ENCODE results near the gene HRH1. TPM values are rescaled to one million over a fixed set of nuclear protein-coding genes. Genes with fewer than 3 reads are reported as not detected.

HRH1 gene
- total RNA-seq, 2 donors from 2014 or later: 0.50 to 5.9 TPM

DNA sequence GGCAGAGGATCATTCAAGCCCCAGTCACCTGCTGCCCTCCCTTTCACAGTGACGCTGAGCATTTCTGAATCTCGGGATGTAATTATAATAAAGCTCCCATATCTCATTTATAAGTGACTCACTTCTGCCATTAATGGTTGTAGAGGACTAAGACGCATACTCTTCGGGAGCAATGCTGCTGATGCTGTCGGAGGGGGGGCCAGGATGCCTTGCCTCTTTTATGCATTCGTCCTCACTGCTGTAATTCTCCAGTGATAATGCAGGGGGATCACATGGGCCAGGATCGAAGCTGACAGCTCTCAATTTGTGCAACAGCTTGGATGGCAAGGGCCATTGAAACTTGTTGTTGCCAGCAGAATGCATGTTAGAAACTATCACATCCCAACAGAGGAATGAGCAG is 3.1 kb downstream of the HRH1 start:
- 76% methylated on average over 7 of the region's 7 CpGs for WGBS
- peaks cover 7% of the 10 kb centered on the region for H3K27me3 ChIP-seq (replicated peaks; ENCODE audit: insufficient read depth)

DNA sequence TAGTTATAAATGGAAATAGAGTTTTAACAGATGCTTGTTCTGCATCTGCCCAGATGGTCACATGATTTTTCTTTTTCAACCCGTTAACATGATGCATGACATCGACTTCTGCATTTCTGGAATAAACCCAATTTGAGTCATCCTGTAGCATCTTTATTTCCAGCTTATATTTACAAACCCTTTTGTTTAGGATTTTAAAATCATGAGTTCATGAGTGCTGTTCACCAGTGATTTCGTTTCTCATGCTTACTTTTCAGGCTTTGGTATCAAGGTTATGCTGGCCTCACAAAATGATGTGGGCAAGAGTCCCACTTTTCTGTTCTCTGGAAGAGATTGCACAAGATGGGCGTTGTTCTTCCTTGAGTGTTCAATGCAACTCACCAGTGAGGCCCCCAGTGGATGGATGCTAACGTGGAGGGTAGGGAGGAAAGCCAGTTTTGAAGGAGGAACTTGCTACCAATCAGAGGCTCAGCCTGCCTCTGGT is 5.2 kb downstream of the HRH1 start:
- intact Hi-C loops (cut with DNase I): loop anchor here (5.0 kb wide), 1 partner anchor 173 kb away; no protein-coding TSS in a partner anchor
- WGBS: 28% methylated on average over 5 of the region's 5 CpGs
- TF ChIP-seq POLR2A (IDR thresholded peaks at IDR 0.05) (no peak), POLR2AphosphoS5 (IDR thresholded peaks at IDR 0.05) (no peak)
- Histone ChIP-seq H3K36me3 (no peaks in the 10 kb centered on the region), H3K4me1 (replicated peaks) (peaks cover 2% of the 10 kb centered on the region), H3K9me3 (no peaks in the 10 kb centered on the region), H3K27ac (no peak overlapping the region), H3K27me3 (replicated peaks; ENCODE audit: insufficient read depth) (peaks cover 3% of the 10 kb centered on the region), H3K4me3 (no peak overlapping the region)
- DNase-seq (ENCODE audit: low spot score): no peak

More for the DNA sequence above, 3.1 kb downstream of the HRH1 start:
- Histone ChIP-seq H3K27ac (no peak overlapping the region), H3K4me1 (replicated peaks) (peaks cover 2% of the 10 kb centered on the region), H3K36me3 (no peaks in the 10 kb centered on the region), H3K4me3 (no peak overlapping the region), H3K9me3 (no peaks in the 10 kb centered on the region)
- no peak for DNase-seq (ENCODE audit: low spot score)
- intact Hi-C loops (cut with DNase I): loop anchor here (5.0 kb wide), 1 partner anchor 175 kb away; no protein-coding TSS in a partner anchor
- TF ChIP-seq, protein P1, sequence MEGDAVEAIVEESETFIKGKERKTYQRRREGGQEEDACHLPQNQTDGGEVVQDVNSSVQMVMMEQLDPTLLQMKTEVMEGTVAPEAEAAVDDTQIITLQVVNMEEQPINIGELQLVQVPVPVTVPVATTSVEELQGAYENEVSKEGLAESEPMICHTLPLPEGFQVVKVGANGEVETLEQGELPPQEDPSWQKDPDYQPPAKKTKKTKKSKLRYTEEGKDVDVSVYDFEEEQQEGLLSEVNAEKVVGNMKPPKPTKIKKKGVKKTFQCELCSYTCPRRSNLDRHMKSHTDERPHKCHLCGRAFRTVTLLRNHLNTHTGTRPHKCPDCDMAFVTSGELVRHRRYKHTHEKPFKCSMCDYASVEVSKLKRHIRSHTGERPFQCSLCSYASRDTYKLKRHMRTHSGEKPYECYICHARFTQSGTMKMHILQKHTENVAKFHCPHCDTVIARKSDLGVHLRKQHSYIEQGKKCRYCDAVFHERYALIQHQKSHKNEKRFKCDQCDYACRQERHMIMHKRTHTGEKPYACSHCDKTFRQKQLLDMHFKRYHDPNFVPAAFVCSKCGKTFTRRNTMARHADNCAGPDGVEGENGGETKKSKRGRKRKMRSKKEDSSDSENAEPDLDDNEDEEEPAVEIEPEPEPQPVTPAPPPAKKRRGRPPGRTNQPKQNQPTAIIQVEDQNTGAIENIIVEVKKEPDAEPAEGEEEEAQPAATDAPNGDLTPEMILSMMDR (IDR thresholded peaks at IDR 0.05): no peak
- TF ChIP-seq POLR2A (IDR thresholded peaks at IDR 0.05) (no peak), POLR2AphosphoS5 (IDR thresholded peaks at IDR 0.05) (no peak)

- H3K9me3 ChIP-seq: no peaks in the 10 kb centered on the region
- H3K36me3 ChIP-seq: no peaks in the 10 kb centered on the region
- H3K27me3 ChIP-seq (replicated peaks; ENCODE audit: insufficient read depth): no peaks in the 10 kb centered on the region
- no peak overlapping the region for H3K27ac ChIP-seq
- no peaks in the 10 kb centered on the region for H3K4me1 ChIP-seq (replicated peaks)
- intact Hi-C loops (cut with DNase I): no loop called here
- no peak overlapping the region for H3K4me3 ChIP-seq
- no peak for DNase-seq (ENCODE audit: low spot score)
- TF ChIP-seq POLR2A (IDR thresholded peaks at IDR 0.05) (no peak), POLR2AphosphoS5 (IDR thresholded peaks at IDR 0.05) (no peak)
- WGBS: 71% methylated on average over 7 of the region's 7 CpGs
Measured at GRCh38 chr3:11161666-11162065, 7.4 kb downstream of the HRH1 start.

DNA sequence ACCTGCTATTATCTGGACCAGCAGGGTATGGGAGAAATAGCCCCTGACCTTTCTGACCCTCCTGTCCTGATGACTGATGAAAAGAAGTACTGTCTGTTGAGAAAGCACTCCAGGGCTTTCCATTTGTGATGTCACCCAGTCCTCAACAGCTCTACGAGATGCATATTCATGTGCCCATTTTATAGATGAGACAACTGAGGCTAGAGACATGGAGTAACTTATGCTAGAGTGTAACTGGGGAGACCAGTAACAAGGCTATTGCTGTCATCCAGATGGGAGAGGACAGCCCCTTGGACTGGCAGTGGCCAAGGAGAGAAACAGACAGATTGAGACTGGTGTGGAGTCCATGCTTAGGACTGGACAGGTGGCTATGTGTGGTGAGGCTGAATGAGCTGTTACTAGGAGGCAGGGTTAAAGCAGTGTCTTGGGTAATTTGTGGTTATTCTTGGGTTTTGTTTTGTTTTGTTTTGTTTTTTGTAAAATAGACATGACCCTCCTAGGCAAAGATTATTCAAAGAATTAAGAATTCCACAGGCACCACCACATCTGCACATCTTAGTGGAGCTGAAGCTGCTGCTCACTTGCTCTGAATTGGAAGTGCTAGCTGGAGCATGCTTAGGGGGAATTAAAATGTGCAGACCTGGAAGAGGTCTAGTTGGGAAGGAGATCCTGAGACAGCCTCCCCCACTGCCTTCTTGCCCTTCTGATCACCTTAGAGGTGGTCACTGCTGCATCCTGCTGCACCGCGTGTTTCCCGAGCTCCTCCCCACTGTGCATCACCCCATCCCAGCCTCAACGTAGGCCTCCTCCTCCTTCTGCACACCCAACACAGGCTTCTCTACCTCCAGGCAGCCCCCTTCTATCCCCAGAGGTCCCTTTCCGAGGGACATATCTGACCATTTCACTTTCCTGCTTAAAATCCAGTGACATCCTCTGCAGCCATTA is 8.4 kb downstream of the HRH1 start:
- intact Hi-C loops (cut with DNase I): no loop called here
- no peaks in the 10 kb centered on the region for H3K9me3 ChIP-seq
- no peaks in the 10 kb centered on the region for H3K4me1 ChIP-seq (replicated peaks)
- TF ChIP-seq POLR2AphosphoS5 (IDR thresholded peaks at IDR 0.05): no peak
- TF ChIP-seq POLR2A (IDR thresholded peaks at IDR 0.05): no peak
- TF ChIP-seq, protein P1 (IDR thresholded peaks at IDR 0.05): no peak
- no peak overlapping the region for H3K4me3 ChIP-seq
- H3K27me3 ChIP-seq (replicated peaks; ENCODE audit: insufficient read depth): no peaks in the 10 kb centered on the region
- 72% methylated on average over 6 of the region's 6 CpGs for WGBS
- H3K27ac ChIP-seq: no peak overlapping the region
- H3K36me3 ChIP-seq: no peaks in the 10 kb centered on the region
- no peak for DNase-seq (ENCODE audit: low spot score)

- Histone ChIP-seq H3K27me3 (replicated peaks; ENCODE audit: insufficient read depth) (no peaks in the 10 kb centered on the region), H3K36me3 (no peaks in the 10 kb centered on the region), H3K4me1 (replicated peaks) (no peaks in the 10 kb centered on the region), H3K27ac (no peak overlapping the region), H3K4me3 (no peak overlapping the region), H3K9me3 (no peaks in the 10 kb centered on the region)
- intact Hi-C loops (cut with DNase I): no loop called here
- no peak for DNase-seq (ENCODE audit: low spot score)
- WGBS: 27% methylated on average over 5 of the region's 5 CpGs
- TF ChIP-seq, protein P1 (IDR thresholded peaks at IDR 0.05): no peak
- TF ChIP-seq POLR2A (IDR thresholded peaks at IDR 0.05) (no peak), POLR2AphosphoS5 (IDR thresholded peaks at IDR 0.05) (no peak)
Measured at GRCh38 chr3:11164607-11165006, 10.3 kb downstream of the HRH1 start.

All from prostate gland (tissue), 2 donors.